ENCODE data around the gene TCFL5.

DNA sequence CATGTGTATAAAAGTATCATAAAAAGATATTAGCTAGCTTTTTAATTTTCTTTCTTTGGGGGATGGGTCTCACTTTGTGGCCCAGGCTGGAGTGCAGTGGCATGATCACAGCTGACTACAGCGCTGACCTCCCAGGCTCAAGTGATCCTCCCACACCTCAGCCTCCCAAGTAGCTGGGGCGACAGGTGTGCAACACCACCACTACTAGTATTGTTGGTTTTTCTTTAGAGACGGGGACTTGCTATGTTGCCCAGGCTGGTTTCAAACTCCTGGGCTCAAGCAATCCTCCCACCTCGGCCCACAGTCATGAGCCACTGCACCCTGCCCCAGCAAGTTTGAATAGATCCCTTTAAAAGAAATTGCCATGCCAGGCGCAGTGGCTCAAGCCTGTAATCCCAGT, 6.5 kb downstream of the TCFL5 start:
- TF ChIP-seq, protein P1, sequence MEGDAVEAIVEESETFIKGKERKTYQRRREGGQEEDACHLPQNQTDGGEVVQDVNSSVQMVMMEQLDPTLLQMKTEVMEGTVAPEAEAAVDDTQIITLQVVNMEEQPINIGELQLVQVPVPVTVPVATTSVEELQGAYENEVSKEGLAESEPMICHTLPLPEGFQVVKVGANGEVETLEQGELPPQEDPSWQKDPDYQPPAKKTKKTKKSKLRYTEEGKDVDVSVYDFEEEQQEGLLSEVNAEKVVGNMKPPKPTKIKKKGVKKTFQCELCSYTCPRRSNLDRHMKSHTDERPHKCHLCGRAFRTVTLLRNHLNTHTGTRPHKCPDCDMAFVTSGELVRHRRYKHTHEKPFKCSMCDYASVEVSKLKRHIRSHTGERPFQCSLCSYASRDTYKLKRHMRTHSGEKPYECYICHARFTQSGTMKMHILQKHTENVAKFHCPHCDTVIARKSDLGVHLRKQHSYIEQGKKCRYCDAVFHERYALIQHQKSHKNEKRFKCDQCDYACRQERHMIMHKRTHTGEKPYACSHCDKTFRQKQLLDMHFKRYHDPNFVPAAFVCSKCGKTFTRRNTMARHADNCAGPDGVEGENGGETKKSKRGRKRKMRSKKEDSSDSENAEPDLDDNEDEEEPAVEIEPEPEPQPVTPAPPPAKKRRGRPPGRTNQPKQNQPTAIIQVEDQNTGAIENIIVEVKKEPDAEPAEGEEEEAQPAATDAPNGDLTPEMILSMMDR (IDR thresholded peaks at IDR 0.05; ENCODE audit: insufficient read depth, low read length, poor library complexity, severe bottlenecking), result no peak
- TF ChIP-seq EZH2phosphoT487 (conservative IDR thresholded peaks at IDR 0.05; ENCODE audit: low read length), result no peak

Measured in SU-DHL-6 (cell line).